Stimulated activated CD8-positive, alpha-beta memory T cell treated with anti-CD3 and anti-CD28 coated beads, Interleukin-12 subunit alpha, Interleukin-12 subunit beta, amount 100 ng/mL, for 24 hours (primary cell): Measurements from ENCODE around the gene TNNI3K.

Experiments used
- DNase-seq: peaks from one replicate; pipeline ENCODE4 v3.0.0-alpha.2; 2020; ENCODE audit errors: extremely low read depth

Gene TNNI3K

GRCh38 chr1:74570797-74571492 lies 335.8 kb downstream of the TNNI3K start:
- DNase-seq = no peak

GRCh38 chr1:74571493-74571800 lies 336.3 kb downstream of the TNNI3K start:
- no peak for DNase-seq

- no peak for DNase-seq
Observed at GRCh38 chr1:74571891-74572290, 336.7 kb downstream of the TNNI3K start.

GRCh38 chr1:74578101-74578500 lies 342.9 kb downstream of the TNNI3K start:
- DNase-seq = no peak

- no peak for DNase-seq
Observed at GRCh38 chr1:74579425-74579824, 344.2 kb downstream of the TNNI3K start.

GRCh38 chr1:74583397-74583796 lies 348.2 kb downstream of the TNNI3K start:
- no peak for DNase-seq

GRCh38 chr1:74584185-74584584 lies 349.0 kb downstream of the TNNI3K start:
- DNase-seq = no peak

GRCh38 chr1:74586253-74586897 lies 351.2 kb downstream of the TNNI3K start:
- no peak for DNase-seq

- DNase-seq = no peak
Observed at GRCh38 chr1:74587888-74588287, 352.7 kb downstream of the TNNI3K start.

GRCh38 chr1:74590288-74590687 lies 355.1 kb downstream of the TNNI3K start:
- DNase-seq = no peak

GRCh38 chr1:74591949-74592348 lies 356.8 kb downstream of the TNNI3K start:
- no peak for DNase-seq

GRCh38 chr1:74592580-74593355 lies 357.6 kb downstream of the TNNI3K start:
- no peak for DNase-seq
